GM12892 (cell line): ENCODE results near the gene P2RX3.

Source experiments
- POLR2A ChIP-seq: IDR thresholded peaks from 2 replicates; pipeline ENCODE4 v1.6.1; 2011; ENCODE audit warnings: low read depth, low read length, control low read depth
- POLR2AphosphoS5 ChIP-seq: IDR thresholded peaks from 2 replicates; pipeline ENCODE4 v1.6.1; 2011; ENCODE audit warnings: low read depth, low read length, control low read depth
- TAF1 ChIP-seq: IDR thresholded peaks from 2 replicates; pipeline ENCODE4 v1.6.1; 2011; ENCODE audit warnings: low read depth, mild to moderate bottlenecking, control low read depth, low read length, borderline replicate concordance

DNA sequence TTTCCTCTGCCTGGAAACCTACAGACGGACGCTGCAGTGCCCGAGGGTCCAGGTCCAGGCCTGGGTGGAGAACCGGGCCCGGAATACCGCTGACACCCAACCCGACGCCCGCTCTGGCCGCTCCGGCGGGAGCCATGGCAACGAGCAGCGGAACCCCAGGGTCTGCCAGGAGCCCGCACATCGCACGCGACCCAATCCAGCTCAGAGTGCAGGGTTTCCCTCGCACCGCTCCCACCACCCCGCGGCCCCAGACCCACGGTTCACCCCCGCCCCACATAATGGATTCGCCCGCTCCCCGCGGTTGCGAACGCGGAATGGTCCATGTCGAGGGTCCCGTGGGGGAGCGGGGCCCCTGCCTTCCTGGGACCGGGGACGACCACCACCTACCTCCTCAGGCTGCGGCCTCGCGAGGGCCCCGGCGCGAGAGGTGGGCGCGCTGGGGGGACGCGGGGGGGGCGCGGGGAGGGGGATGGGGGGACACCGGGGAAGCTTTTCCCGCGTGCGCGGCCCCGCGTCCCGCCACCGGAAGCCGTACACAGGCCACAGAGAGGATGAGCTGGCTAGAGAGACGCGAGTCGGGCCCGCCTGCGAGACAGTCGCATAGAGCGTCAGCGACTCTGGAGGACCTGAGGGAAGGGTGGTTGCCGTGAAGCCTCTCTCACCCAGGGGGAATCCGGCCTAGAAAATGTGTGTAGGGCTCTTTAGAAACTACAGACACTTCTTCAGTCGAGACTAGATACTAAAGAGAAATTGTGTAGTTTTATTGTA is 2.6 kb upstream of the P2RX3 start, which contains the start of gene SSRP1:
- TF ChIP-seq POLR2A (peak; percentile 83), TAF1 (peak; percentile 83), POLR2AphosphoS5 (peak; percentile 81)
